Measurements from ENCODE around the gene AP3B1. TPM values are rescaled to one million over a fixed set of nuclear protein-coding genes. Genes with fewer than 3 reads are reported as not detected.

AP3B1 gene
- total RNA-seq, 6 donors from 2014 or later: 25.7 to 66.9 (median 37.8) TPM

GRCh38 chr5:78327761-78328510 is 33.4 kb upstream of the AP3B1 start:
- no peaks in the 10 kb centered on the region for H3K9me3 ChIP-seq
- no peak for ATAC-seq (ENCODE audit: low FRiP score in 2 of 2)
- no peak for TF ChIP-seq CTCF (IDR thresholded peaks at IDR 0.05)
- TF ChIP-seq EP300 (IDR thresholded peaks at IDR 0.05): no peak
- TF ChIP-seq POLR2A (IDR thresholded peaks at IDR 0.05): no peak
- no peak for TF ChIP-seq POLR2AphosphoS5 (IDR thresholded peaks at IDR 0.05)

GRCh38 chr5:78326930-78327329 is 32.4 kb upstream of the AP3B1 start:
- no peak for TF ChIP-seq EP300 (IDR thresholded peaks at IDR 0.05)
- no peak for TF ChIP-seq CTCF (IDR thresholded peaks at IDR 0.05)
- TF ChIP-seq POLR2A (IDR thresholded peaks at IDR 0.05): no peak
- no peak for TF ChIP-seq POLR2AphosphoS5 (IDR thresholded peaks at IDR 0.05)
- H3K4me1 ChIP-seq: no peaks in the 10 kb centered on the region
- ATAC-seq (ENCODE audit: low FRiP score in 2 of 2) (no peak), DNase-seq (no peak)
- 93 to 99% methylated on average over 3 of the region's 3 CpGs for WGBS, 2 donors
- no peak overlapping the region for H3K27ac ChIP-seq
- H3K4me3 ChIP-seq: no peak overlapping the region
- no peaks in the 10 kb centered on the region for H3K27me3 ChIP-seq
- no peaks in the 10 kb centered on the region for H3K9me3 ChIP-seq
- no peaks in the 10 kb centered on the region for H3K36me3 ChIP-seq

More at GRCh38 chr5:78327761-78328510, 33.4 kb upstream of the AP3B1 start:
- DNase-seq: peak in 1 of 2 donors; percentile 27
- no peaks in the 10 kb centered on the region for H3K4me1 ChIP-seq
- no peaks in the 10 kb centered on the region for H3K27me3 ChIP-seq
- no peaks in the 10 kb centered on the region for H3K36me3 ChIP-seq
- H3K27ac ChIP-seq: no peak overlapping the region
- no peak overlapping the region for H3K4me3 ChIP-seq
- WGBS, 2 donors: 84 to 90% methylated on average over 6 of the region's 6 CpGs

GRCh38 chr5:78323241-78323640 is 28.7 kb upstream of the AP3B1 start:
- ATAC-seq (ENCODE audit: low FRiP score in 2 of 2) (no peak), DNase-seq (no peak)
- TF ChIP-seq EP300 (IDR thresholded peaks at IDR 0.05) (no peak), POLR2A (IDR thresholded peaks at IDR 0.05) (no peak), CTCF (IDR thresholded peaks at IDR 0.05) (no peak), POLR2AphosphoS5 (IDR thresholded peaks at IDR 0.05) (no peak)
- H3K27me3 ChIP-seq: no peaks in the 10 kb centered on the region
- no peak overlapping the region for H3K4me3 ChIP-seq
- no peaks in the 10 kb centered on the region for H3K9me3 ChIP-seq
- H3K4me1 ChIP-seq: no peaks in the 10 kb centered on the region
- no peak overlapping the region for H3K27ac ChIP-seq
- no peaks in the 10 kb centered on the region for H3K36me3 ChIP-seq

GRCh38 chr5:78320401-78320800 is 25.9 kb upstream of the AP3B1 start:
- Histone ChIP-seq H3K4me1 (no peaks in the 10 kb centered on the region), H3K4me3 (no peak overlapping the region), H3K9me3 (no peaks in the 10 kb centered on the region), H3K27me3 (no peaks in the 10 kb centered on the region), H3K36me3 (no peaks in the 10 kb centered on the region), H3K27ac (no peak overlapping the region)
- no peak for ATAC-seq (ENCODE audit: low FRiP score in 2 of 2)
- no peak for DNase-seq
- 29 to 34% methylated on average over 2 of the region's 2 CpGs for WGBS, 2 donors
- TF ChIP-seq POLR2AphosphoS5 (IDR thresholded peaks at IDR 0.05) (no peak), POLR2A (IDR thresholded peaks at IDR 0.05) (no peak), CTCF (IDR thresholded peaks at IDR 0.05) (peak in 5 of 6 experiments; percentile 17 to 48 (median 37)), EP300 (IDR thresholded peaks at IDR 0.05) (no peak)

- no peak for TF ChIP-seq POLR2A (IDR thresholded peaks at IDR 0.05)
- TF ChIP-seq EP300 (IDR thresholded peaks at IDR 0.05): no peak
- TF ChIP-seq CTCF (IDR thresholded peaks at IDR 0.05): no peak
- TF ChIP-seq POLR2AphosphoS5 (IDR thresholded peaks at IDR 0.05): no peak
- Histone ChIP-seq H3K9me3 (no peaks in the 10 kb centered on the region), H3K36me3 (no peaks in the 10 kb centered on the region), H3K4me1 (no peaks in the 10 kb centered on the region), H3K27me3 (no peaks in the 10 kb centered on the region), H3K4me3 (no peak overlapping the region), H3K27ac (no peak overlapping the region)
- ATAC-seq (ENCODE audit: low FRiP score in 2 of 2) (no peak), DNase-seq (no peak)
- 91 to 98% methylated on average over 3 of the region's 3 CpGs for WGBS, 2 donors
These were observed 23.8 kb upstream of the AP3B1 start for GRCh38 chr5:78318337-78318736.

Data from upper lobe of left lung (tissue), 6 donors.